ENCODE measurements around the gene FIZ1.
A peak's percentile ranks its signal among the peaks of the same experiment; 100 is the strongest.

FIZ1 gene

DNA sequence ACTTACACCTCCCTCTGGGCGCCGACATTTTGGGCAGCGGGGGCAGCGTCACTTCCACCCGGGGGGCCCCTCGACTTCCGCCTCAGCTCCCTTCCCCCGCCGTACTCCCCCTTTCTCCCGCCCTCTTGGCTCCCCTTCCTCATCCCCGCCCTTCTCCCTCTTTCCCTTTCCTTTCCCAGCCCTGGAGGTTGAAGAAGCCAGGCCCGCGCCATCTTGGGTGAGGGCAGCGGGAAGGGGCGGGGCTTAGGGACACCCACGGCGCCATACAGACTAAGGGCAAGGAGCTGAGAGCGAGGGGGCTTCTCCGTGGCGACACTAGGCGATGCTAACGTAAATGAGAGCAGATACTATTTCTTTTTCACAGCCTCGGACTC is at the start of gene FIZ1:
FIZ1 (minus strand) TSS at position 50 of the 374 bp plus-strand sequence. CDS start 1,652 bp downstream, outside the sequence.
- H3K27ac Mint-ChIP-seq, result peak within 1 kb of the TSS; percentile 98
- no peaks in the 10 kb centered on the region for H3K9me3 Mint-ChIP-seq
- ATAC-seq (peak; percentile 83), DNase-seq (ENCODE audit: low spot score in 2 of 2) (peak; percentile 89 to 98)
- peaks cover 32% of the 10 kb centered on the region for H3K4me1 Mint-ChIP-seq
- H3K4me3 Mint-ChIP-seq, result peak within 1 kb of the TSS; percentile 88
- H3K36me3 Mint-ChIP-seq, result peaks cover 61% of the 10 kb centered on the region

DNA sequence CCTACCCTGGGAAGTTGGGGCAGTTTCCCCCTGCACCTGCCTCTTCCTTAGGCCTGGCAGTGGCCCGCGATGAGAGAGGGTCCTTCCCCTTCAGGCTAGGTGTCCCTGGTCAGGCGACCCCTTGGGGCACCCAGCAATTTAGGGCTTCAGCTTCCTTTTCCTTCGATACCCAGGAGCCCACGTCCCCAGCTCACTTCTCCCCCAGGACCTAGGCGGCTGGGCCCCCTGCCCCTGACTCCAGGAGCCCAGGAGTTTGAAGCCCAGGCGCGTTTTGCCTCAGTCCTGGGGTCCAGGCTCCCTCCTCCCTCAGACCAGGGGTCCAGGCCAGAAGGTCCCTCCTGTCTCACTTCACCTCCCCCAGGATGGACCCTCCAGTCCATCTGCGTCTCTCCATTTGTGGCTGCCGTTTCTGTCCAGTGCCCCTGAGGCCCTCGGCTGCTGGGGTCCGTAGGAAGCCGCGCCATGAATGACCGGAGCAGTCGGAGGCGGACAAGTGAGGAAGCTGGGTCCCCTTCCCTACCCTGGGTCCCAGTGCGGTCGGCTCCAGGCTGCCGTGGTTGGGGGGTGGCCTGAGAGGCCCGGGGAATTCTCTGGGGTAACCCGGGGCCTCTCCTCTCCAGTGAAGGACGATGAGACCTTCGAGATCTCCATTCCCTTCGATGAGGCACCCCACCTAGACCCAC is 49.4 kb upstream of the FIZ1 start:
- Mint-ChIP-seq H3K36me3 (peaks cover 57% of the 10 kb centered on the region), H3K4me1 (peaks cover 41% of the 10 kb centered on the region), H3K27ac (peak overlapping the region; percentile 88), H3K4me3 (peak overlapping the region; percentile 75), H3K9me3 (no peaks in the 10 kb centered on the region)
- ATAC-seq (no peak), DNase-seq (ENCODE audit: low spot score in 2 of 2) (no peak)

DNA sequence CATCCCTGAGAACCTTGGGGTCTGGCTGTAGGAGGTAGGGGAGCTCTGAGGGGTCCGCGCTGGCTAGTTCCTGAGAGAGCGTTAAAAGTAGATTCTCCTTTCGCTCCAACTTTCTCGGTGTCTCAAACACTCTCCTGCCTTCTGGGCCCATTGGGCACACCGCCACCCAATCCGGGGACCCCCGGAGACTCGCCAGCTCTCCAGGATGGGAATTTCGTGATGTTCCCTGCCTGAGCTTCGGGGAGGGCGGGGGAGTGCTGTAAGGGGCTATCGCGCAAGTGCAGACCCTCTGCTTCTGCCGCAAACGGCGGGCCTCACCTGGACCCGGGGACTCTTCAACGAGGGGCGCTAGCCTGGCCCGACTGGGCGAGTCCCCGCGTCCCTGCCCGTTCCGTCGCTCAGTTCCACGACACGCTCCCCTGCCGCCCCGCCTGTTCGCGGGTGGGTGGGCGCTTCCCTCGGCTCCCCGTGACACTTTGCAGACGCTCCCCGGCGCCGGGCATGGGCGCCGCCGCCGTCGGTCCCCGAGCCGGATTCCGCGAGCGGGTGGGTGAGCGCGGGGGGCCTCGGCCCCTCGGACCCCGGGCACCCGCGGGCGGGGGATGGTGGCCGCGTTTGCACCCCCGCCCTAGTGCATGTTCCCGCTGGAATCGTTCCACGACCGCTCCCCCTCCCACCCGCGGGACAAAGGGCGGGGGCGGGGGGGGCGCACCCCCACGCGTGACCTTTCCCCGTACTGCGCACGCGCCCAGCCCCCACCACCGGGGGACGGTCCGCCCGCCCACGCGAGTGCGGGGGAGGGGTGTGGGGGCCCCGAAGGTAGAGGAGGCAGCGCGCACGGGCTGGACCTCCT is 48.6 kb upstream of the FIZ1 start, which contains the start of gene CCDC106:
CCDC106 (plus strand) TSS at position 481 of the 853 bp plus-strand sequence. CDS start 835 bp downstream, outside the sequence.
- DNase-seq (ENCODE audit: low spot score in 2 of 2) (peak in 1 of 2 donors; percentile 67), ATAC-seq (peak; percentile 22)
- H3K27ac Mint-ChIP-seq, result peak within 1 kb of the TSS; percentile 88
- H3K4me1 Mint-ChIP-seq, result peaks cover 48% of the 10 kb centered on the region
- peaks cover 58% of the 10 kb centered on the region for H3K36me3 Mint-ChIP-seq
- H3K4me3 Mint-ChIP-seq, result peak within 1 kb of the TSS; percentile 75
- H3K9me3 Mint-ChIP-seq, result no peaks in the 10 kb centered on the region

DNA sequence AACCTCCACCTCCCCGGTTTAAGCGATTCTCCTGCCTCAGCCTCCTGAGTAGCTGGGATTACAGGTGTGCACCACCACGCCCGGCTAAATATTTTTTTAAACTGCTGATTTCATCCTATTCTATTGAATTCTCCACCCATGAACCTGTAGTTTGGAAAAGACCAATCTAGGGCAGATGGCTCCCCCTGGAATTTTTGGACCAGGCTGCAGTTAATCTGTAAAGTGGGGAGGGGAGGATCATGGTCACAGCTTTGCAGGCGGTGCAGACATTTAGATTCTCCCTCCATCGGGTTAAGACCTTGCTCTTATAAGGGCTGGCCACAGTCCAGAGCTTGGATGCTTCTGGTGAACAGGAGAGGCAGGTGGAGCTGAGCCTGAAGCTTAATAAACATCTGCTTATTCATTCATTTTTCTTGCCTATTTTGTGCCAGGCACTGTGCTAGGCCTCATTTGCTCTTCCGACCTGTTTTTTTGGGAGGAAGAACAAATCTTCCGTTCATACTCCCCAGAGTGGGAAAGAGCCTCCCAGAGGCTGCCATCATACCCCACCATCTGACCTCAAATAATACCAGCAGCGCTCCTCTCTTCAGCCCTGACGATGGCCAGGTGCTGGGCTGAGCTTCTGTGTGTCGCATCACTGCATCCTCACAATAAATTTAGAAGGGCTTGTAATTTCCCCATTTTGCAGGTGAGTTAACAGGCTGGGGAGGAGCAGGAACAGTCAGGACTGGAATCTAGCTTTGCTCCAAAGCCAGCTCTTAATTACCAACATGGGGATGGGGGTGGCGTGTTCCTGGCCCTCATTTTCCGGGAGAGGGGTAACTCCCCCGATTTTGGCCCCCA is 47.8 kb upstream of the FIZ1 start:
- no peak for ATAC-seq

GRCh38 chr19:55645512-55645881 is 46.2 kb upstream of the FIZ1 start:
- DNase-seq (ENCODE audit: low spot score in 2 of 2), result no peak
- no peak for ATAC-seq
- H3K4me3 Mint-ChIP-seq, result peak overlapping the region; percentile 92
- H3K4me1 Mint-ChIP-seq, result peaks cover 60% of the 10 kb centered on the region
- peak overlapping the region; percentile 37 for H3K27ac Mint-ChIP-seq
- H3K36me3 Mint-ChIP-seq, result peaks cover 71% of the 10 kb centered on the region
- H3K9me3 Mint-ChIP-seq, result no peaks in the 10 kb centered on the region

More for the DNA sequence above, 47.8 kb upstream of the FIZ1 start:
- Mint-ChIP-seq H3K9me3 (no peaks in the 10 kb centered on the region), H3K36me3 (peaks cover 64% of the 10 kb centered on the region), H3K4me1 (peaks cover 54% of the 10 kb centered on the region), H3K4me3 (peak overlapping the region; percentile 75), H3K27ac (no peak overlapping the region)
- no peak for DNase-seq (ENCODE audit: low spot score in 2 of 2)

DNA sequence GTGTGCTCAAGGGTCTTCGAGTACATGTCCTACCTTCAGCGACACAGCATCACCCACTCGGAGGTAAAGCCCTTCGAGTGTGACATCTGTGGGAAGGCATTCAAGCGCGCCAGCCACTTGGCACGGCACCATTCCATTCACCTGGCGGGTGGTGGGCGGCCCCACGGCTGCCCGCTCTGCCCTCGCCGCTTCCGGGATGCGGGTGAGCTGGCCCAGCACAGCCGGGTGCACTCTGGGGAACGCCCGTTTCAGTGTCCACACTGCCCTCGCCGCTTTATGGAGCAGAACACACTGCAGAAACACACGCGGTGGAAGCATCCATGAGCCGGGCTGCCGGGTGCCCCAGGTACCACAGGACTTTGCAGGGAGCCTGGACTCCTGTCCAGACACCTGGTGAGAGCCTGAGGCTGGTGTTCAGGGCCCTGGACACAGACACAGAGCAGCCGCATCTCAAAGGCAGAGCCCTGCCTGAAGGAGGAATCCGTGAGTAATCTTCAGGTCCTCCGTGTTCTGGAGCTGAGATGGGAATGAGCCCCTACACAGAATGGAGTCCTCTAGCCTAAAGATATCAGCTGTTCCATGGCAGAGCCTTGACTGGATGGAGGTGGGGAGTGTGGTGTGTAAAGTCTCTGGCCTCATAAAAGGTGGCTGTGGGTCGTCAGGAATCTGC is 45.7 kb upstream of the FIZ1 start:
- H3K9me3 Mint-ChIP-seq, result no peaks in the 10 kb centered on the region
- ATAC-seq, result no peak
- peaks cover 60% of the 10 kb centered on the region for H3K4me1 Mint-ChIP-seq
- H3K4me3 Mint-ChIP-seq, result peak overlapping the region; percentile 92
- H3K27ac Mint-ChIP-seq, result peak overlapping the region; percentile 98
- peaks cover 75% of the 10 kb centered on the region for H3K36me3 Mint-ChIP-seq
- DNase-seq (ENCODE audit: low spot score in 2 of 2), result no peak

DNA sequence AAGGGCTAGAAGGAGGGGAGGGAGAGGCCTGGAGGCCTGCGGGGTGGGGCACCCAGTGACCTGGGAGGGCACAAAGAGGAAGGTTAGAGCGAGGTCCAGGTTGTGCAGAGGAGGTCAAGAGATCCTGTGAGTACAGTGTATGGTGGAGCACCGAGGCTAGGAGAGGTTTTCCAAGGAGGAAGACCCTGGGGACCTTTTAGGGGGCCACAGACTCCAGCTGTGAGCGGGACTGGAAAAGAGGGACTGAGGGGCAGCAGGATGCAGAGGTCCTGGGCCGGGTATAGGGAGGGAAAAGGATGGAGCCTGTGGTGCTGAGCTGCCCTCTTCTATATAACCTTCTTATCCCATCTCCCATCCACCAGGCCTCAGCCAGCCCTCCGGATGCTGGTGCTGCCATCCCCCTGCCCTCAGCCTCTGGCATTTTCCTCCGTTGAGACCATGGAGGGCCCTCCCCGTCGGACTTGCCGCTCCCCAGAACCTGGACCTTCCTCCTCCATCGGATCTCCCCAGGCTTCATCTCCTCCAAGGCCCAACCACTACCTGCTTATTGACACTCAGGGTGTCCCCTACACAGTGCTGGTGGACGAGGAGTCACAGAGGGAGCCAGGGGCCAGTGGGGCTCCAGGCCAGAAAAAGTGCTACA is 45.0 kb upstream of the FIZ1 start:
- Mint-ChIP-seq H3K9me3 (no peaks in the 10 kb centered on the region), H3K36me3 (peaks cover 75% of the 10 kb centered on the region), H3K4me1 (peaks cover 58% of the 10 kb centered on the region)

GRCh38 chr19:55643887-55644176 is 44.5 kb upstream of the FIZ1 start:
- DNase-seq (ENCODE audit: low spot score in 2 of 2) (no peak), ATAC-seq (no peak)
- Mint-ChIP-seq H3K4me3 (peak overlapping the region; percentile 92), H3K27ac (peak overlapping the region; percentile 98), H3K9me3 (no peaks in the 10 kb centered on the region), H3K36me3 (peaks cover 78% of the 10 kb centered on the region), H3K4me1 (peaks cover 59% of the 10 kb centered on the region)

More for the DNA sequence above, 45.0 kb upstream of the FIZ1 start:
- ATAC-seq (no peak), DNase-seq (ENCODE audit: low spot score in 2 of 2) (no peak)
- Mint-ChIP-seq H3K27ac (peak overlapping the region; percentile 98), H3K4me3 (peak overlapping the region; percentile 92)

- peak; percentile 73 to 92 for DNase-seq (ENCODE audit: low spot score in 2 of 2)
- peaks cover 78% of the 10 kb centered on the region for H3K36me3 Mint-ChIP-seq
- peak; percentile 74 for ATAC-seq
- H3K27ac Mint-ChIP-seq, result peak within 1 kb of the TSS; percentile 98
- H3K9me3 Mint-ChIP-seq, result no peaks in the 10 kb centered on the region
- peaks cover 59% of the 10 kb centered on the region for H3K4me1 Mint-ChIP-seq
- H3K4me3 Mint-ChIP-seq, result peak within 1 kb of the TSS; percentile 92
These were observed 43.9 kb upstream of the FIZ1 start, which contains the start of gene ZNF581 for GRCh38 chr19:55643003-55643886. ZNF581 (plus strand) TSS chr19:55643649; CDS start chr19:55644572, 923 bp downstream.

DNA sequence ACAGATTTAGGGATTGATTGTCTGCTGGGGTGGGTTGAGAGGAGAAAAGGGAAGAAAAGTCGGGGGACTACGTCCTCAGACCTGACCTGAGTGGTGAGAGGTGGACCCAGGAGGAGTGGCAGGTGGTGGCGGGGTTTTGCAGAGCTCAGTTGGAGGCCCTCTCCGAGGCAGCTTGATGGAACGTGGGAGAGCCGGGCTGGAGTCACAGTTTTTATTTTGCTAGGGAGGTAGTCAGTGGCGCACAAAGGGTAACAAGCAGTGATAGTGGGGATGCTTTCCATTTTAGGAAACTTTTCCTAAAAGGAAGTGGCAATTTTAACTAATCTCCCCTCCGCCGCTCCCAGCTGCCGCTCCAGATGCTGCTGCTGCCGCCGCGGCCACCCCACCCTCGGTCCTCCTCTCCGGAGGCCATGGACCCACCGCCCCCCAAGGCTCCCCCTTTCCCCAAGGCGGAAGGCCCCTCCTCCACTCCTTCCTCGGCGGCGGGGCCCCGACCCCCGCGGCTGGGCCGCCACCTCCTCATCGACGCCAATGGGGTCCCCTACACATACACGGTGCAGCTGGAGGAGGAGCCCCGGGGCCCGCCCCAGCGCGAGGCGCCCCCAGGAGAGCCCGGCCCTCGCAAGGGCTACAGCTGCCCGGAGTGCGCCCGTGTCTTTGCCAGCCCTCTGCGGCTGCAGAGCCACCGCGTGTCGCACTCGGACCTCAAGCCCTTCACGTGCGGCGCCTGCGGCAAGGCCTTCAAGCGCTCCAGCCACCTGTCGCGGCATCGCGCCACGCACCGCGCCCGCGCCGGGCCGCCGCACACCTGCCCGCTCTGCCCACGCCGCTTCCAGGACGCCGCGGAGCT is 43.1 kb upstream of the FIZ1 start:
- no peak for DNase-seq (ENCODE audit: low spot score in 2 of 2)

DNA sequence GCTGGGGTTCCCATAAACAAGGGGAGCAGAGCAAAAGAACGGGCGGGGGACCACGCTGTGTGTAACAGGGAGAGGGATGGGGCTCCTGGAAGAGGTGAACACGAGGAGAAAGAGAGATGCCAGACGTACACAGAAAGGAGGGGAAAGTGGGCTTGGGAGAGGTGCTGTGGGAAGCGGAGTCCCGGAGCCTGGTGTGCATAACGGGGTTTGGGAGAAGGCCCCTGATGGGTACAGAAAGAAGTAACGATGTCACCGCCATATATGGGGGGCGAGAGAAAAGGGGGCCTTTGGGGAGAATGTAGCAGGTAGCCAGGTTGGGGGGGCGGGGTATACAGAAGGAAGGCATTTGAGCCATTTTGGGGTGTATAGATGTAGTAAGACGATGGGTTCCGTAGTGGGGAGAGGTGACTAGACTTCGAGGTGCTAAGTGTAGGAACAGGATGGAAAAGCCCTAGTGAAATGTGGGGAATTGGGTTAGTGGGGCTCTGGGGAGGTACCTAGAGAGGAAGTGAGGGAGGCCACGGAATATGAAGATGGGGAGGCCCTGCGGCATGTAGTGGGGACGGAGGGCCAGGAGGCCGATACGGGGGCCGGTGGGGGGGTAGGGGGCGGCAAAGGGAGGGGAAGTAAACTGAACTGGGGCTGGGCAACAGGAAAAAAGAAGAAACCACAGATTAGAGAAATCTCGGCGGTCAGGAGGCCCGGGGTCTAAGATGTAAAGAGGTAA is 42.3 kb upstream of the FIZ1 start:
- peaks cover 65% of the 10 kb centered on the region for H3K4me1 Mint-ChIP-seq
- H3K27ac Mint-ChIP-seq, result peak overlapping the region; percentile 98
- H3K4me3 Mint-ChIP-seq, result peak overlapping the region; percentile 92
- H3K9me3 Mint-ChIP-seq, result no peaks in the 10 kb centered on the region
- DNase-seq (ENCODE audit: low spot score in 2 of 2) (peak in 1 of 2 donors; percentile 78), ATAC-seq (no peak)
- peaks cover 77% of the 10 kb centered on the region for H3K36me3 Mint-ChIP-seq

More for the DNA sequence above, 43.1 kb upstream of the FIZ1 start:
- peak overlapping the region; percentile 98 for H3K27ac Mint-ChIP-seq
- H3K36me3 Mint-ChIP-seq, result peaks cover 84% of the 10 kb centered on the region
- peak; percentile 29 for ATAC-seq
- peak overlapping the region; percentile 92 for H3K4me3 Mint-ChIP-seq
- H3K9me3 Mint-ChIP-seq, result no peaks in the 10 kb centered on the region
- H3K4me1 Mint-ChIP-seq, result peaks cover 63% of the 10 kb centered on the region
